ENCODE results near the gene SEC14L2. TPM values are rescaled to one million over a fixed set of nuclear protein-coding genes. Genes with fewer than 3 reads are reported as not detected.
"Not testable (repeated sequence)": the region's sequence is repeated elsewhere in the genome, so short reads cannot be mapped to it uniquely, and the experiment has no call there.

The SEC14L2 gene
- total and polyA plus RNA-seq, 2 experiments from 2014 or later, result 23.3 to 41.9 TPM

DNA sequence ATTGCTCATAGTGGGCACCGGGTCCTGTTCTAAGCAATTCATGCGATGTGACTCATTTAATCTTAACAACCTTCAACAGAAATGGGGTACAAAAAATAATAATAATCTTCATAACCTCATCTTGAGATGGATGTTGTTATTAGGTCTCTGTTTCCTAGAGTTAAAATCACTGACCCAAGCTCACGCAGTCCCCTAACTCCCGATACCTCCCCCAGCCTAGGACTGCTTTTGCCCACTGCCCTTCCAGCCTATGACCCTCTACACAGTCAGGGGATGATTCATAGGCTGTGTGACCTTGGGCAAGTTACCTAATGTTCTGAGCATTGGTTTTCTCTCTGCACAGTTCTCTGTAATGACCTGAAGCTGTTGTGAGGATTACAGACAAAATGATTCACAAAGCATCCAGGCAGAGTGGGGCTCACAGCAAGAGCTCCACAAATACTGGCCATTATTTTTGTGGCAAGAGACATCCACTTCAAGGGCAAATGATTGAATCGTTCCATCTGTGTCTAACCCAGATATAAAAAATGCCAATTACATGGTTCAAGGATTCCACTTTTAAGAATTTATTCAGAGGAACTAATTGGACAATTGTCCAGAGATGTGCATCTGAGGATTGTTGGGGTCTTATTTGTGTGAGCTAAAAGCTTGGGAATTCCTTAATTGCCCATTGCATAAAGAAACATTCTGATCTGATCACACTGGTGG is 48.8 kb downstream of the SEC14L2 start:
- 37 to 39% methylated on average over 5 of the region's 5 CpGs for WGBS, 2 experiments (ENCODE audit: low coverage in 1 of 2, low lambda C conversion rate in 2 of 2, missing lambda C conversion rate in 2 of 2)
- H3K79me2 ChIP-seq (ENCODE audit: insufficient read depth), result no peaks in the 10 kb centered on the region
- H4K20me1 ChIP-seq (ENCODE audit: insufficient read depth), result no peaks in the 10 kb centered on the region
- no peaks in the 10 kb centered on the region for H3K27me3 ChIP-seq (replicated peaks; ENCODE audit: insufficient read depth)
- H3K9me2 ChIP-seq (ENCODE audit: insufficient read depth), result no peaks in the 10 kb centered on the region
- in situ Hi-C loops (cut with MboI), result loop anchor here (10.0 kb wide), 1 partner anchor 309 kb away; no protein-coding TSS in a partner anchor
- H3K9me3 ChIP-seq (ENCODE audit: low read depth), result no peaks in the 10 kb centered on the region
- H3K4me3 ChIP-seq, result no peak overlapping the region
- peaks cover 8% of the 10 kb centered on the region for H3F3A ChIP-seq (ENCODE audit: insufficient read depth)
- no peaks in the 10 kb centered on the region for H3K36me3 ChIP-seq (ENCODE audit: low read depth)
- peaks cover 12% of the 10 kb centered on the region for H3K4me1 ChIP-seq (ENCODE audit: insufficient read depth)
- H2AFZ ChIP-seq, result peak overlapping the region; percentile 83
- peak overlapping the region; percentile 4; the same call in 1 of the 2 replicates for H3K9ac ChIP-seq
- no peak for TF ChIP-seq EZH2phosphoT487 (IDR thresholded peaks at IDR 0.05; ENCODE audit: insufficient read depth, low read depth)
- TF ChIP-seq EZH2 (IDR thresholded peaks at IDR 0.05; ENCODE audit: insufficient read depth, poor library complexity, severe bottlenecking), result no peak
- peak overlapping the region; percentile 13 for H3K4me2 ChIP-seq (ENCODE audit: unreplicated experiment)
- 0 out of 2 replicates have a peak overlapping the region, but pooled peaks have one; percentile 14 for H3K27ac ChIP-seq
- DNase-seq, result peak; percentile 70

DNA sequence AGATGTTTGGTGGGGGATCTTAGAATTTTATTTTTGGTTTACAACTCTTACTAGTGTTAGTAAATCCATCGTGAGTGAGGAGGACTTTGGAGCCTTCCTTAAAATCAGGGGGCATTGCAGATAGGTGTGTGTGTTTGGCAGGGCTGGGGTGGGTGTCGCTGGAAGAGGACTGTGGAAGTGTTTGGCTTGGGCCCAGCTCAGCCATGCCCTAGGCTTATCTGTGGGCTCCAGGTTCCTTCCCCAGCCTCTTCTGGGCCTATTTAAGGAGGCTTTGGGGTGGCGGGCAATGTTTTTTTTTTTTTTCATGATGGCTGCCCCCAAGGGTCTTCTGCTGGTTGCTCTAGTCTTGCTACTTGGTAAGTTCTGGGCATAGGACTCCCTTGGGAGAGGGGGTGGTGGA is 50.8 kb downstream of the SEC14L2 start:
- no peaks in the 10 kb centered on the region for H4K20me1 ChIP-seq (ENCODE audit: insufficient read depth)
- DNase-seq, result no peak
- no peak overlapping the region for H3K4me3 ChIP-seq
- in situ Hi-C loops (cut with MboI), result loop anchor here (10.0 kb wide), 1 partner anchor 307 kb away; no protein-coding TSS in a partner anchor
- WGBS, 2 experiments (ENCODE audit: low coverage in 1 of 2, low lambda C conversion rate in 2 of 2, missing lambda C conversion rate in 2 of 2), result 75 to 81% methylated on average over 3 of the region's 3 CpGs
- H3K9me2 ChIP-seq (ENCODE audit: insufficient read depth), result no peaks in the 10 kb centered on the region
- no peak overlapping the region for H3K27ac ChIP-seq
- H3K79me2 ChIP-seq (ENCODE audit: insufficient read depth), result no peaks in the 10 kb centered on the region
- peaks cover 8% of the 10 kb centered on the region for H3F3A ChIP-seq (ENCODE audit: insufficient read depth)
- H3K4me1 ChIP-seq (ENCODE audit: insufficient read depth), result peaks cover 12% of the 10 kb centered on the region
- H3K9me3 ChIP-seq (ENCODE audit: low read depth), result no peaks in the 10 kb centered on the region
- no peaks in the 10 kb centered on the region for H3K36me3 ChIP-seq (ENCODE audit: low read depth)
- H3K27me3 ChIP-seq (replicated peaks; ENCODE audit: insufficient read depth), result no peaks in the 10 kb centered on the region
- no peak for TF ChIP-seq EZH2 (IDR thresholded peaks at IDR 0.05; ENCODE audit: insufficient read depth, poor library complexity, severe bottlenecking)
- TF ChIP-seq EZH2phosphoT487 (IDR thresholded peaks at IDR 0.05; ENCODE audit: insufficient read depth, low read depth), result no peak
- no peak overlapping the region for H2AFZ ChIP-seq
- H3K9ac ChIP-seq, result no peak overlapping the region
- no peak overlapping the region for H3K4me2 ChIP-seq (ENCODE audit: unreplicated experiment)

DNA sequence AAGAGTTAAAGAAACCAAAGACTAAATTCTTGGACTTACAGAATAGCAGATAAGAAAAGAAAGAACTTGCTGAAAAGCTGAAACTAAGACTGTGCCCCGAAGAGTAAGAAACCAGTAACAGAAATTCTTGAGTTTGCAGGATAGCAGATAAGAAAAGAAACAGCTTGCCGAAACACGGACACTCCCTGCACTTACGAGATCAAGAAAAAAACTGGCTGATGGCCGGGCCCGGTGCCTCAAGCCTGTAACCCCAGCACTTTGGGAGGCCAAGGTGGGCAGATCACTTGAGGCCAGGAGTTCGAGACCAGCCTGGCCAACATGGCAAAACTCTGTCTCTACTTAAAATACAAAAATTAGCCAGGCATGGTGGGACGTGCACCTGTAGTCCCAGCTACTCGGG is 54.7 kb downstream of the SEC14L2 start:
- H3K27me3 ChIP-seq (replicated peaks; ENCODE audit: insufficient read depth); H2AFZ ChIP-seq; H3K9me2 ChIP-seq (ENCODE audit: insufficient read depth); H3F3A ChIP-seq (ENCODE audit: insufficient read depth); H3K9me3 ChIP-seq (ENCODE audit: low read depth); H3K4me3 ChIP-seq; H3K27ac ChIP-seq; H3K4me1 ChIP-seq (ENCODE audit: insufficient read depth); in situ Hi-C loops (cut with MboI); H3K4me2 ChIP-seq (ENCODE audit: unreplicated experiment); DNase-seq; H4K20me1 ChIP-seq (ENCODE audit: insufficient read depth); H3K79me2 ChIP-seq (ENCODE audit: insufficient read depth); H3K36me3 ChIP-seq (ENCODE audit: low read depth); H3K9ac ChIP-seq: not testable (repeated sequence)
- 58 to 59% methylated on average over 9 of the region's 9 CpGs for WGBS, 2 experiments (ENCODE audit: low coverage in 1 of 2, low lambda C conversion rate in 2 of 2, missing lambda C conversion rate in 2 of 2)

DNA sequence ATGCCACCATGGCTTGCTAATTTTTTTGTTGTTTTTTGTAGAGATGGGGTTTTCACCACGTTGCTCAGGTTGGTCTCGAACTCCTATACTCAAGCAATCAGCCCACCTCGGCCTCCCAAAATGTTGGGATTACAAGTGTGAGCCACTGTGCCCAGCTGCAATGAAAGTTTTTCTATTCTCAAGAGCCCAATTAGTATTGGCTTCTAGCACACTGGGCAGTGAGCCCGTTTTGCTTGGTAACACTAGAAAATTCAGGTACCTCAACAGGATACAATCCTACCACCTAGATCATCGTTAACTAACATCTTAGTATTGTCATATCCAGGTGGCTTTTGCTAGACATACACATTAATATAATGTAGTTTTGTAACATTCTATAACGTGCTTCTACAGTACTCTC is 56.0 kb downstream of the SEC14L2 start:
- H3K27me3 ChIP-seq (replicated peaks; ENCODE audit: insufficient read depth), result no peaks in the 10 kb centered on the region
- no peak overlapping the region for H2AFZ ChIP-seq
- H4K20me1 ChIP-seq (ENCODE audit: insufficient read depth), result no peaks in the 10 kb centered on the region
- no peak for DNase-seq
- in situ Hi-C loops (cut with MboI), result no loop called here
- H3K4me2 ChIP-seq (ENCODE audit: unreplicated experiment), result no peak overlapping the region
- H3K27ac ChIP-seq, result no peak overlapping the region
- no peaks in the 10 kb centered on the region for H3K9me3 ChIP-seq (ENCODE audit: low read depth)
- H3K9ac ChIP-seq, result no peak overlapping the region
- no peaks in the 10 kb centered on the region for H3K79me2 ChIP-seq (ENCODE audit: insufficient read depth)
- 38 to 42% methylated on average over 6 of the region's 6 CpGs for WGBS, 2 experiments (ENCODE audit: low coverage in 1 of 2, low lambda C conversion rate in 2 of 2, missing lambda C conversion rate in 2 of 2)
- TF ChIP-seq EZH2 (IDR thresholded peaks at IDR 0.05; ENCODE audit: insufficient read depth, poor library complexity, severe bottlenecking) (no peak), EZH2phosphoT487 (IDR thresholded peaks at IDR 0.05; ENCODE audit: insufficient read depth, low read depth) (no peak)
- H3F3A ChIP-seq (ENCODE audit: insufficient read depth), result no peaks in the 10 kb centered on the region
- H3K4me1 ChIP-seq (ENCODE audit: insufficient read depth), result peaks cover 3% of the 10 kb centered on the region
- H3K36me3 ChIP-seq (ENCODE audit: low read depth), result no peaks in the 10 kb centered on the region
- H3K9me2 ChIP-seq (ENCODE audit: insufficient read depth), result no peaks in the 10 kb centered on the region
- no peak overlapping the region for H3K4me3 ChIP-seq
